DMS153 treated with DMSO at 0.1 percent for 48 hours (cell line): ENCODE results near the gene NSA2.

Experiments used
- DNase-seq: peaks from one replicate; lab custom pipeline; 2025; ENCODE audit not compliant: unreplicated experiment; lab: John Stamatoyannopoulos, UW

Gene NSA2

GRCh38 chr5:74810915-74811314 lies 43.9 kb downstream of the NSA2 start:
- DNase-seq: no peak

- no peak for DNase-seq
Measured at GRCh38 chr5:74816875-74817274, 49.8 kb downstream of the NSA2 start.

GRCh38 chr5:74822288-74822687 lies 55.2 kb downstream of the NSA2 start:
- no peak for DNase-seq

GRCh38 chr5:74829413-74829812 lies 62.4 kb downstream of the NSA2 start:
- no peak for DNase-seq
